ENCODE data around the gene SRP14.

SRP14 gene

GRCh38 chr15:40067921-40068624, 29.1 kb upstream of the SRP14 start:
- DNase-seq: no peak

DNA sequence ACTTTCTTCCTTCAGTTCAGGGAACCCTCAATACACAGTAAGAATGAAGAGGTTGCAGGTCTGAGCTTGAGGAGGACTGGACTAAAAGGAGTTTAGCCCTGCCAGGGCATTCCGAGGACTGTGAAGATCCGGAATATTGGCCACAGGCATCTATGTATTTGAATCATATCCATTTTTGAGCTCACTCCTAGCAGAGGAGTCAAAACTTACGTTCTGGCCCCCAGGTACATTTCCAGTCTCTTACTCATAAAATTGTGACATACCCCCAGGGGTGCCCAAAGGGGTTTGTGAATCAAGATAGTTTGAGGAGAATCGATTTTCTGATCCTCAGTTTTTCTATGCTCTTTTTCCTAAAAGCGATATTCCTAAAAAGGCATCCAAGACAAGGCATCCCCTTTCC, 27.6 kb upstream of the SRP14 start:
- no peak for DNase-seq

DNA sequence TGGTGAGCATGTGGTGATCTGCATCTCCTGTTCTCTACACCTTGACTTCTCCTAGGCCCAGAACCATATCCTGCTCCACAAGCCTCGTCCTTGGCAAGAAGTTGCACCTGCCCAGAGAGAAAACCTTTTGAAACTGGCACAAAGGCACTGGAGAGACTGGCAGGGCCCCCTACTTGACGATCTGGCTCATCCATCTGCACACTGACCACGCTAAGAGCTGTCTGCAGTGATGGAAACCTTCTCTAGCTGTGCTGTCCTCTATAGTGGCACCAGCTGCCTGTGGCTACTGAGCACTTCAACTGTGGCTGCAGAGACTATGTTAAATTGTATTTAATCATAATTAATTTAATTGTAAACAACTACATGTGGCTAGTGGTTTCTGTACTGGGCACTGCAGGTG, 26.2 kb upstream of the SRP14 start:
- no peak for DNase-seq

DNA sequence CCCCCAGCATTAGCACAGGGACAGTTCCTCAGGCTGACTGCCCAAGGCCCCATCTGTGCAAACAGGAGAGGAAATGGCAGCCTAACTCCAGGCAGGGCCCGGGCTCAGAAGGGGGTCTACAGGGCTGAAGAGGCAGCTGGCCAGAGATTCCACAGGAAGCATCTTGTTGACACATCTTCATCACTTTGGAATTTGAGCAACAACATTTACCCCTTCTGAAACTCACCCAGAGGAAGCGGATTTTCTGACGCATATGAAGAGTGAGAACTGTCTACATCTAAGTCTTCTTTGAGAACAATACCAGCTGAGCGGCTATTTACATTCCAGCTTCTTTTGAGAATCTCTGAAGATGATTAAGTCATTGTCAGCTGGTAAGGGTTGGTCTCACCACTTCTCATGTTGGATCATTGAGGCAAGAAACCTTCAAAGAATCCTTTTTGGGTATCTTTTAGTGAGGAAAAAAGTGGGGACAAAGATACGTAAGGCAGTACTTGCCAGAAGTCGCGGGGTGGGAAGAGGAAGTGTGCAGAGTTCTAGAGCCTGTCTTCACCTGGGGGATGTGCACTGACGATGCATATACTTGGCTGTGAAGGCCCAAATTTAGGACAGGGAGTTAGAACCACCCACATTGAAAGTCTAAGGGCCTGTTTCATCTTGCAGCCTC, 25.4 kb upstream of the SRP14 start:
- DNase-seq: no peak

DNA sequence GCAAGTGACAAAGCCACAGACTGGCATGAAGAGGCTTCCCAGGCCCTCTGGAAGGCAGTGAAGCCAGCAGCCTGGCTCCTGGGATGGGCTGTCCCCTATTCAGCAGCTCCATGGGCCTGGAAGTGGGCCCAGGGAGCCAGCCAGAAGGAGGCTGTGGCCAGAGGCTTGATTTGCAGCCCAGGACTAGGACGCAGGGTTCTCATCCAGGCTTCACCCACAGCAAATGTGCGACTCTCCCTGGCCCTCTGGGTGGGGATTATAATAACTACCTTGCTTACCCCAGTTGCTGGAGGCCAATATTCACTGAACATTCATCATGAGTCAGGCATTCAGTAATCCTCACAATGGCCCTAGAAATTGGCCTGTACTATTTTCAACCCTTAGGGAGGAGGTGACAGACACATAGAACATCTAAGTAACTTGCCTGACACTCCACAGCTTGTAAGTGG, 24.6 kb upstream of the SRP14 start:
- no peak for DNase-seq

DNA sequence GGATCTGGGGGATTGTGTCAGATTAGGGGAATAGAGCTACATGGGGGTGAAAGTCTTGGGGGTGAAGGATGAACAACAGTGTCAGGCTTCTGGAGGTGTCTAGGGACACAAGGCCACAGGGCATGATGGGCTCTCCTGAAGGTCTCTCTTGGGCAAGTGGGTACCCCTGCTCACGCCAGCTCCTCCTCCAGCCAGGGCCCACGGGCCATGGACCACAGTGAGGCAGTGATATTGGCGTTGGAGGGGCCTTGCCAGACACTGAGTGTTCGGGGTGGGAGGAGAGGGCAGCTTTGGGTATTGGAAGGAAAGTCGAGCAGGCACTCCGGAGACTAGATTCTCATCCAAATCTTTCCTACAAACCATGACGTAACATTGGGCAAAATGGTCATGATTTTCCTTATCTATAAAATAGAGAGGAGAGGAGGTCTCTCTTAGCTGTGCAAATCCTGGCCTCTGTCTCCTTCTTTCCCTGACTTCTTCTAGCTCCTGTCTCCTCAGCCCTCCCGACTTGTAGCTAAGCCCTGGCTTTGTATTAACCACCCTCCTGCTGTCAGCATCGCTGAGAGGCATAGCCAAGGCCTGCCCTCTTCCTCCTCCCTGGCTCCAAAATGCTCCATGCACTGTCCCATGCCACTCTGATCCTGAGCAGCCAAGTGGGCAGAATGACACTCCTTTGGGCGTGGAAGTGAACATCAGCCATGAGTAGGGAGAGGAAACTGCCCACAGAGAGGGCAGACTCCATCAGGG, 24.0 kb upstream of the SRP14 start:
- no peak for DNase-seq

- peak; percentile 65 for DNase-seq
Measured at GRCh38 chr15:40061212-40061901, 22.4 kb upstream of the SRP14 start.

GRCh38 chr15:40060236-40060961, 21.4 kb upstream of the SRP14 start:
- DNase-seq: no peak

- DNase-seq: no peak
Measured at GRCh38 chr15:40059821-40060220, 20.8 kb upstream of the SRP14 start.

- DNase-seq: peak; percentile 68
Measured at GRCh38 chr15:40058476-40059140, 19.6 kb upstream of the SRP14 start.

DNA sequence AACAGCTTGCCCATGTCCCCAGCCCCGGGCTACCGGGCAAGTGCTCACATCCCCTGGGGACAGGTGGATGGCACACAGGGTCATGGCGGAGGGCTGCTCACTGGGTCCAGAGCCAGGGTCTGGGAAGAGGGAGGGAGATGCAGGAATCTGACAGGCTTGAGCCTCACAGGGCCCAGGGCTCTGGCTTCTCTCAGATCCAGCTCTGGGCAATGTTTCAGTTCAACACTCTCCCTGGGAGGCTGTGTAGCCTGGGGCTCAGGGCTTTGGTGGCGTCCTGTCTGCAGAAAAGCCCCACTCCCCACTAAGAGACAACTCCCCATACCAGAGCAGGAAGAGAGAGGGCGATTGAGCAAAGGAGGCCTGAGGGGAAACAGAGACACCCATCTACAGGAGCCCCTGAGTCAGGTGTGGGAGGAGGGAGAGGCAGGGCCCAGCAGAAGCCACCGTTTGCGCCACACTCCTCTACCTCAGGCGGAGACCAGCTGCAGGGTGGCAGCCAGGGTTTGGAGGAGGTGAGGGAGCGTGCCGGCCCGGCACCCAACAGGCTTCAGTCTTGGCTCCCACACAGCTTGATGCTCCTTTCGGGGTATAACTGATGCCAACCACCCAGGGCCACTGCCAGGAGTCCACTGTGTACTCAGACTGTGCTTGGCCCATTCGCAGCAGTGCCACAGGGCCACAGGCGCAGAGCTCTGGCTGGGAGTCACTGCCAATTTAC, 16.8 kb upstream of the SRP14 start:
- DNase-seq: peak; percentile 61

DNA sequence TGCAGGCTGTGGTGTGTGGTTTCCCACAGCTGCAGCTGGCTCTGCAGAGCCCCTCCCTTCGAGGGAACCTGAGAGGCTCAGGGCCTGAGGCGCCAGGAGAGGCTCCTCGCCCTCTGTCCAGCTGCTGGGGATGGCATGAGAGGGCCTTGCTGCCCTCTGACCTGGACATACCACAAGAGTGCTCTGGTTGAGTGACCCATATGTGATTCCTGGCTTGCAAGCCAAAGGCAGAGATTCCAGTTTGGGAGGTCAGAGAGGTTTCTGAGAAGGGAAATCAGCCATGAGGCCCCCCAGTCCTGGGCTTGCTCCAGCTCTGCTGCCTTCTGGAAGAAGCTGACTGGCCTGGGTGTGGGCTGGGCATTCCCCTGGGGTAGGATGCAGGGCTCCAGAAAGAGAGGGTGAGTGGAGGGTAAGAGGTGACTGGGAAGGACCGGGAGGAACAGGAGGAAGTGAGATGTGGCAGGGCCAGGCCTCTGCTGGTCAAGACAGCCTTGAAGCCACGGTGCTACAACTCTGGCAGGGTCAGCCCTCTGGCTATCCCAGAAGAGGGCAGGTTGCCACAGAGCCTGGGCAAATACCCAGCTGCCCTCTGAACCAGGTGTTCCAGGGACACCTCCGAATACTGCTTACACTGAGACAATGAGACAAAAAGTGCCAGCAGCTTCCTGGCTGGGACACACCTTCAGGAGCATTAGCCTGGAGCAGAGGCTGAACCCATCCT, 16.0 kb upstream of the SRP14 start:
- peak; percentile 77 for DNase-seq

- DNase-seq: no peak
Measured at GRCh38 chr15:40054605-40054854, 15.5 kb upstream of the SRP14 start.

DNA sequence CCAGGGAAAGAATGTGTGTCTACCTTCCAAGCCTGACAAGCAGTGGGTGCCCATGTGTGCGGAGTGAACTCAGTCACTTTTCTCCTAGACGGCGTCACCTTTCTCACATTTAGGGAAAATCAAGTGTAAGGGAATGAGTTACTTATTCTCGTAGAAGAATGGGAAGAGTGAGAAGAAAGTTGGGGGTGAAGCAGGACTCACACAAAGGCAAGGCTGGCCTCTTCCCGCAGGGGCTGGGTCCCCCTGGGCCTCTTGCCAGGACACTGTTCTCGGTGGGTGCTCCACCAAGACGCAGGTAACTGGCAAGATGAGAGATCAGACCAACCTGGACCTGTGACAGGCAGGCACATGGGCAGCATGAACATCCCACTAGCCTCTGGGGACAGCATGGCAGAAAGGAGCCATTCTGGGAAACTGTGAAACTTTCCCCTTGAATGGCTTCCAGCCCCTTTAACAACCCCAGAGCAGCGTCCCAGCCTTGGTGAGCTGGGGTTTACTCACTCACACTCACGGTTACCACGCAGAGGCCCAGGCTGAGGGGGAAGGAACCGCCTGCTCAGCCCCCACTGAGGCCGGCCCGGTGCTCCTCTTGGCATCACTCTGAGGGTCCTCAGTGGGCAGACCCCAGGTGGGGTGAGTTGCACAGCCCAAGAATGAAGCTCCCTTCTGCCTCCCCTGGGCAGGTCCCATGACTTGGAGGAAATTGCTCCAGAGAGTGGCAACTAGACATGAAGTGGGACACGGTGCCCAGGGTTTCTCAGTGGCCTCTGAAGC, 15.0 kb upstream of the SRP14 start:
- peak; percentile 81 for DNase-seq

GRCh38 chr15:40053079-40053830, 14.3 kb upstream of the SRP14 start:
- DNase-seq: no peak

DNA sequence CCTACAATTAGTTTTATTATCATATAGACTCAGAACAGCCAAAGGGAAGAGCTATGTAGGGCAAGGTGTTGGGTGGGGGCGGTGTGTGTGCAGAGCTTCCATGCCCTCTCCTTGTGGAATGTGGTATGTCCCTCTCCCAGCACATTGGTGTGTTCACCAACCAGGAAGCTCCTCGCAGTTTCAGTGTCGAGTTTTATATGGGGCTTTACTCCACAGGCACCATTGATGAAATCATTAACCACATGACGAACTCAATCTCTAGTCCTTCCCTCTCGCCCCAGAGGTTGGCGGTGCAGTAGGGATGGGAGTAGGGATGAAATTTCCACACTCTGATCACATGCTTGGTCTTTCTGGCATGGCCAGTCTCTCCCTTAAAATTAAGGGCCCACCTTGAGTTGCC, 13.6 kb upstream of the SRP14 start:
- no peak for DNase-seq

- DNase-seq: no peak
Measured at GRCh38 chr15:40051616-40052415, 12.8 kb upstream of the SRP14 start.

- DNase-seq: no peak
Measured at GRCh38 chr15:40050788-40051470, 11.9 kb upstream of the SRP14 start.

Data from NK-92 treated with Interleukin-12 subunit alpha and Interleukin-12 subunit beta, amount 100 ng/mL, for 24 hours (cell line).